Gastroesophageal sphincter (tissue), 3 donors: Measurements from ENCODE around the gene RC3H2.

ENCODE experiments used
- CTCF ChIP-seq, 4 experiments: fragments of 200-600 bp in 2 of 4; fragments of 450-650 bp in 2 of 4; sonication (generic) in 1 of 4; IDR thresholded peaks; one replicate each; pipeline ENCODE4 v1.5.1; 2017 to 2019; ENCODE audit warnings: antibody characterized with exemption in 4 of 4, mild to moderate bottlenecking in 2 of 4, moderate library complexity in 2 of 4
- POLR2A ChIP-seq, 2 donors: fragments of 450-650 bp; IDR thresholded peaks; one replicate each; pipeline ENCODE4 v1.6.1; 2017; ENCODE audit warnings: antibody characterized with exemption in 2 of 2, mild to moderate bottlenecking in 2 of 2, moderate library complexity in 1 of 2
- POLR2AphosphoS5 ChIP-seq: sonication (generic); formaldehyde crosslinking; IDR thresholded peaks from one replicate; pipeline ENCODE4 v1.6.1; 2017; ENCODE audit warnings: antibody characterized with exemption

- TF ChIP-seq POLR2AphosphoS5 (no peak), CTCF (IDR thresholded peaks at IDR 0.05) (no peak), POLR2A (IDR thresholded peaks at IDR 0.05) (no peak)
Measured at GRCh38 chr9:122845116-122845515, 60.0 kb downstream of the RC3H2 start.
